HCT116 (cell line): ENCODE results near the gene KRTAP1-4. TPM values are rescaled to one million over a fixed set of nuclear protein-coding genes. Genes with fewer than 3 reads are reported as not detected.

ENCODE experiments used
- ATAC-seq: fragments of 200-7000 bp; cut with Tn5 transposase; 2 replicates; pipeline ENCODE4 v1.9.1; 2020; ENCODE audit warnings: mild to moderate bottlenecking, moderate library complexity
- BruUV-seq: library from RNA; stranded (reverse); fragments of 400-500 nt; replicated peaks from 2 replicates; lab custom pipeline; 2021; lab: Mats Ljungman, UMichigan
- CTCF ChIA-PET: fragments of 300-600 bp; sonication (Branson Sonifier 250); formaldehyde crosslinking; loops from one replicate; lab custom pipeline; 2021; ENCODE audit warnings: antibody characterized with exemption; lab: Charles Lee
- POLR2A ChIA-PET: fragments of 300-600, 350-600 bp; sonication (Branson Sonifier 250); formaldehyde crosslinking; loops from one replicate; lab custom pipeline; 2021; ENCODE audit warnings: antibody characterized with exemption; lab: Charles Lee
- RAD21 ChIA-PET, 2 experiments: fragments of 300-600 bp; sonication (Branson Sonifier 250); formaldehyde crosslinking; loops; one replicate each; lab custom pipeline; 2023; ENCODE audit warnings: low total read pairs in 2 of 2; ENCODE audit not compliant: uncharacterized antibody in 2 of 2, unreplicated experiment in 2 of 2, low non-redundant PET in 1 of 2; lab: Charles Lee
- DNase-seq: peaks from one replicate; pipeline ENCODE4 v3.0.0-alpha.2; 2010; ENCODE audit warnings: low read depth, low spot score
- H2AFZ ChIP-seq: fragments of 200-600 bp; shearing (Covaris generic), sonication (generic); 2 replicates; pipeline ENCODE4 v1.6.1; 2017; ENCODE audit warnings: low read depth, mixed run types, mixed read lengths, antibody characterized with exemption, low read length; ENCODE audit not compliant: poor library complexity, severe bottlenecking
- H3K27ac ChIP-seq: 2 replicates; pipeline ENCODE4 v1.5.1; 2012; ENCODE audit warnings: low read depth, low read length
- H3K27me3 ChIP-seq: fragments of 200-600 bp; sonication (generic); 2 replicates; pipeline ENCODE4 v1.6.1; 2016; ENCODE audit warnings: mixed run types, low read length, mixed read lengths; ENCODE audit not compliant: insufficient read depth
- H3K36me3 ChIP-seq, 2 experiments: fragments of 200-500 bp in 1 of 2; fragments of 200-600 bp in 1 of 2; sonication (Bioruptor generic) in 1 of 2; sonication (generic) in 1 of 2; 2 replicates each; pipeline versions ENCODE4 v1.5.1 to v1.6.1; 2014 to 2016; ENCODE audit warnings: low read length in 2 of 2, inconsistent platforms in 1 of 2, mixed read lengths in 1 of 2, mixed run types in 1 of 2; ENCODE audit not compliant: insufficient read depth in 2 of 2, control insufficient read depth in 1 of 2
- H3K4me1 ChIP-seq, 2 experiments: fragments of 200-600 bp in 1 of 2; sonication (generic) in 1 of 2; 2 replicates each; pipeline versions ENCODE4 v1.5.1 to v1.6.1; 2012 to 2017; ENCODE audit warnings: low read length in 2 of 2, inconsistent platforms in 1 of 2, mild to moderate bottlenecking in 1 of 2, mixed read lengths in 1 of 2, mixed run types in 1 of 2, moderate library complexity in 1 of 2; ENCODE audit not compliant: insufficient read depth in 2 of 2, control insufficient read depth in 1 of 2
- H3K4me2 ChIP-seq: fragments of 200-600 bp; sonication (generic); 2 replicates; pipeline ENCODE4 v1.6.1; 2017; ENCODE audit warnings: mixed run types, low read length, mixed read lengths
- H3K4me3 ChIP-seq, 2 experiments: fragments of 200-600 bp in 1 of 2; sonication (generic) in 1 of 2; replicated peaks in 1 of 2; 2 replicates each; pipeline ENCODE4 v1.5.1; 2011 to 2016; ENCODE audit warnings: low read length in 2 of 2, control low read depth in 1 of 2, low read depth in 1 of 2, mild to moderate bottlenecking in 1 of 2, mixed read lengths in 1 of 2, mixed run types in 1 of 2
- H3K79me2 ChIP-seq: fragments of 200-600 bp; sonication (generic); 2 replicates; pipeline ENCODE4 v1.6.1; 2017; ENCODE audit warnings: mild to moderate bottlenecking, mixed run types, low read length, moderate library complexity, mixed read lengths; ENCODE audit not compliant: insufficient read depth
- H3K9ac ChIP-seq: fragments of 200-600 bp; sonication (generic); 2 replicates; pipeline ENCODE4 v1.6.1; 2016; ENCODE audit warnings: low read length, mixed read lengths
- H3K9me2 ChIP-seq: fragments of 200-600 bp; sonication (generic), shearing (Covaris generic); 2 replicates; pipeline ENCODE4 v1.6.1; 2017; ENCODE audit warnings: mixed run types, mild to moderate bottlenecking, moderate library complexity; ENCODE audit not compliant: insufficient read depth
- H3K9me3 ChIP-seq, 2 experiments: fragments of 200-500 bp in 1 of 2; fragments of 200-600 bp in 1 of 2; sonication (Bioruptor generic) in 1 of 2; sonication (generic) in 1 of 2; 2 replicates each; pipeline ENCODE4 v1.6.1; 2014 to 2017; ENCODE audit warnings: low read length in 2 of 2, mixed read lengths in 2 of 2, inconsistent platforms in 1 of 2, low read depth in 1 of 2, mild to moderate bottlenecking in 1 of 2, mixed run types in 1 of 2, moderate library complexity in 1 of 2; ENCODE audit not compliant: control insufficient read depth in 1 of 2, insufficient read depth in 1 of 2
- H4K20me1 ChIP-seq: fragments of 200-600 bp; sonication (generic), shearing (Covaris generic); 2 replicates; pipeline ENCODE4 v1.6.1; 2017; ENCODE audit warnings: mixed run types, mild to moderate bottlenecking, moderate library complexity; ENCODE audit not compliant: insufficient read depth
- ATF3 ChIP-seq: IDR thresholded peaks from 2 replicates; pipeline ENCODE4 v1.6.1; 2012
- CEBPB ChIP-seq: IDR thresholded peaks from 2 replicates; pipeline ENCODE4 v1.6.1; 2012; ENCODE audit warnings: low read depth
- ELF1 ChIP-seq: IDR thresholded peaks from 2 replicates; pipeline ENCODE4 v1.6.1; 2012; ENCODE audit warnings: low read depth, borderline replicate concordance
- EZH2 ChIP-seq: fragments of 200-600 bp; sonication (generic); IDR thresholded peaks from 2 replicates; pipeline ENCODE4 v1.6.1; 2017; ENCODE audit warnings: antibody characterized with exemption, mixed run types
- SRF ChIP-seq: IDR thresholded peaks from 2 replicates; pipeline ENCODE4 v1.6.1; 2012; ENCODE audit warnings: low read depth
- ZFX ChIP-seq: fragments of 450-650 bp; IDR thresholded peaks from 2 replicates; pipeline ENCODE4 v1.6.1; 2017
- intact Hi-C: fragments of 100-400 bp; cut with micrococcal nuclease; formaldehyde crosslinking; loops from 2 replicates; pipeline ENCODE4 v1.10.0; 2022
- total RNA-seq: library from RNA; stranded (reverse); gene quantifications from one replicate; pipeline ENCODE4 v1.2.1, GENCODE V29; 2021; ENCODE audit not compliant: unreplicated experiment
- TF ChIP-seq, protein P1 (sequence below): IDR thresholded peaks from 2 replicates; pipeline ENCODE4 v1.6.1; 2011; ENCODE audit warnings: mild to moderate bottlenecking, low read length, moderate library complexity; ENCODE audit not compliant: insufficient replicate concordance; ENCODE audit errors: extremely low read depth

Gene KRTAP1-4
- total RNA-seq, 1 experiment from 2014 or later: not detected

GRCh38 chr17:40980596-40980995 is 49.4 kb downstream of the KRTAP1-4 start:
- no peak overlapping the region for H3K4me3 ChIP-seq
- ATAC-seq: no peak
- H4K20me1 ChIP-seq: no peaks in the 10 kb centered on the region
- H3K4me1 ChIP-seq: peaks cover 4% of the 10 kb centered on the region in 2 experiments; a peak in 3 of 4 replicates
- ChIA-PET CTCF (no interaction called here), RAD21 (no interaction called here), POLR2A (no interaction called here)
- no peaks in the 10 kb centered on the region for H3K9me3 ChIP-seq
- no peak overlapping the region for H3K9ac ChIP-seq
- no peak overlapping the region for H3K4me2 ChIP-seq
- H2AFZ ChIP-seq: no peak overlapping the region
- BruUV-seq: no TSS peak
- no peaks in the 10 kb centered on the region for H3K36me3 ChIP-seq
- intact Hi-C loops: no loop called here
- no peaks in the 10 kb centered on the region for H3K27me3 ChIP-seq
- H3K9me2 ChIP-seq: no peaks in the 10 kb centered on the region
- DNase-seq: no peak
- TF ChIP-seq SRF: no peak
- no peak for TF ChIP-seq ELF1
- no peak for TF ChIP-seq ZFX
- TF ChIP-seq ATF3: no peak
- TF ChIP-seq EZH2: no peak
- no peaks in the 10 kb centered on the region for H3K79me2 ChIP-seq
- no peak overlapping the region for H3K27ac ChIP-seq

GRCh38 chr17:40980117-40980516 is 49.9 kb downstream of the KRTAP1-4 start:
- H3K4me1 ChIP-seq: peaks cover 4% of the 10 kb centered on the region in 2 experiments; a peak in 3 of 4 replicates
- no TSS peak for BruUV-seq
- TF ChIP-seq ZFX (no peak), CEBPB (no peak), EZH2 (no peak), ATF3 (no peak)
- TF ChIP-seq, protein P1, sequence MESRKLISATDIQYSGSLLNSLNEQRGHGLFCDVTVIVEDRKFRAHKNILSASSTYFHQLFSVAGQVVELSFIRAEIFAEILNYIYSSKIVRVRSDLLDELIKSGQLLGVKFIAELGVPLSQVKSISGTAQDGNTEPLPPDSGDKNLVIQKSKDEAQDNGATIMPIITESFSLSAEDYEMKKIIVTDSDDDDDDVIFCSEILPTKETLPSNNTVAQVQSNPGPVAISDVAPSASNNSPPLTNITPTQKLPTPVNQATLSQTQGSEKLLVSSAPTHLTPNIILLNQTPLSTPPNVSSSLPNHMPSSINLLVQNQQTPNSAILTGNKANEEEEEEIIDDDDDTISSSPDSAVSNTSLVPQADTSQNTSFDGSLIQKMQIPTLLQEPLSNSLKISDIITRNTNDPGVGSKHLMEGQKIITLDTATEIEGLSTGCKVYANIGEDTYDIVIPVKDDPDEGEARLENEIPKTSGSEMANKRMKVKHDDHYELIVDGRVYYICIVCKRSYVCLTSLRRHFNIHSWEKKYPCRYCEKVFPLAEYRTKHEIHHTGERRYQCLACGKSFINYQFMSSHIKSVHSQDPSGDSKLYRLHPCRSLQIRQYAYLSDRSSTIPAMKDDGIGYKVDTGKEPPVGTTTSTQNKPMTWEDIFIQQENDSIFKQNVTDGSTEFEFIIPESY: no peak
- RAD21 ChIA-PET: no interaction called here
- no peaks in the 10 kb centered on the region for H3K36me3 ChIP-seq
- no peak for DNase-seq
- CTCF ChIA-PET: no interaction called here
- no peak overlapping the region for H2AFZ ChIP-seq
- H3K9ac ChIP-seq: no peak overlapping the region
- no peaks in the 10 kb centered on the region for H3K9me2 ChIP-seq
- no peaks in the 10 kb centered on the region for H4K20me1 ChIP-seq
- POLR2A ChIA-PET: no interaction called here
- H3K4me2 ChIP-seq: no peak overlapping the region
- no peaks in the 10 kb centered on the region for H3K9me3 ChIP-seq
- intact Hi-C loops: no loop called here
- H3K27ac ChIP-seq: no peak overlapping the region
- no peaks in the 10 kb centered on the region for H3K27me3 ChIP-seq
- no peaks in the 10 kb centered on the region for H3K79me2 ChIP-seq
- H3K4me3 ChIP-seq: no peak overlapping the region
- ATAC-seq: no peak

Other genes with a start within 250 kb of the KRTAP1-4 start
- not detected for gene KRT27, start 247.6 kb downstream of the KRTAP1-4 start, total RNA-seq
- gene KRT28, start 230.2 kb downstream of the KRTAP1-4 start, total RNA-seq: not detected
- gene KRT10, start 207.6 kb downstream of the KRTAP1-4 start, total RNA-seq: 62.3 TPM
- not detected for gene KRT12, start 163.0 kb downstream of the KRTAP1-4 start, total RNA-seq
- 1.5 TPM for gene KRT20, start 145.0 kb downstream of the KRTAP1-4 start, total RNA-seq
- 19.0 TPM for gene KRT23, start 92.5 kb downstream of the KRTAP1-4 start, total RNA-seq
- gene KRT39, start 63.2 kb downstream of the KRTAP1-4 start, total RNA-seq: not detected
- gene KRT40, start 45.9 kb downstream of the KRTAP1-4 start, total RNA-seq: not detected
- not detected for gene KRTAP3-3, start 36.0 kb downstream of the KRTAP1-4 start, total RNA-seq
- gene KRTAP3-2, start 30.3 kb downstream of the KRTAP1-4 start, total RNA-seq: not detected
- not detected for gene KRTAP3-1, start 21.1 kb downstream of the KRTAP1-4 start, total RNA-seq
- not detected for gene KRTAP1-5, start 3.0 kb downstream of the KRTAP1-4 start, total RNA-seq
- not detected for gene KRTAP1-3, start 4.7 kb upstream of the KRTAP1-4 start, total RNA-seq
- not detected for gene KRTAP1-1, start 11.3 kb upstream of the KRTAP1-4 start, total RNA-seq
- not detected for gene KRTAP2-1, start 17.1 kb upstream of the KRTAP1-4 start, total RNA-seq
- gene KRTAP2-2, start 25.0 kb upstream of the KRTAP1-4 start, total RNA-seq: 1.2 TPM
- 6.3 TPM for gene KRTAP2-3, start 29.9 kb upstream of the KRTAP1-4 start, total RNA-seq
- gene KRTAP2-4, start 35.7 kb upstream of the KRTAP1-4 start, total RNA-seq: 0.76 TPM
- gene KRTAP4-7, start 54.0 kb upstream of the KRTAP1-4 start, total RNA-seq: not detected
- not detected for gene KRTAP4-8, start 67.9 kb upstream of the KRTAP1-4 start, total RNA-seq
- gene KRTAP4-16, start 72.0 kb upstream of the KRTAP1-4 start, total RNA-seq: not detected
- not detected for gene KRTAP4-9, start 75.2 kb upstream of the KRTAP1-4 start, total RNA-seq
- not detected for gene KRTAP4-11, start 88.2 kb upstream of the KRTAP1-4 start, total RNA-seq
- gene KRTAP4-12, start 94.0 kb upstream of the KRTAP1-4 start, total RNA-seq: not detected
- gene KRTAP4-6, start 110.3 kb upstream of the KRTAP1-4 start, total RNA-seq: not detected
- gene KRTAP4-5, start 119.6 kb upstream of the KRTAP1-4 start, total RNA-seq: not detected
- gene KRTAP4-4, start 130.6 kb upstream of the KRTAP1-4 start, total RNA-seq: not detected
- not detected for gene KRTAP4-3, start 138.0 kb upstream of the KRTAP1-4 start, total RNA-seq
- gene KRTAP4-2, start 148.0 kb upstream of the KRTAP1-4 start, total RNA-seq: not detected
- gene KRTAP4-1, start 154.7 kb upstream of the KRTAP1-4 start, total RNA-seq: not detected
- gene KRTAP9-1, start 159.7 kb upstream of the KRTAP1-4 start, total RNA-seq: not detected
- gene KRTAP9-2, start 196.5 kb upstream of the KRTAP1-4 start, total RNA-seq: not detected
- gene KRTAP9-3, start 202.3 kb upstream of the KRTAP1-4 start, total RNA-seq: not detected
- not detected for gene KRTAP9-8, start 207.8 kb upstream of the KRTAP1-4 start, total RNA-seq
- gene KRTAP9-4, start 219.5 kb upstream of the KRTAP1-4 start, total RNA-seq: not detected
- not detected for gene KRTAP9-9, start 225.2 kb upstream of the KRTAP1-4 start, total RNA-seq
- gene KRTAP9-6, start 235.2 kb upstream of the KRTAP1-4 start, total RNA-seq: not detected
- not detected for gene KRTAP9-7, start 245.5 kb upstream of the KRTAP1-4 start, total RNA-seq